HEK293 (cell line): ENCODE measurements around the gene WDR70.

Source experiments
- CTCF ChIA-PET: fragments of 350-600 bp; formaldehyde crosslinking; extraction: SDS; loops from one replicate; lab custom pipeline; 2021; ENCODE audit warnings: antibody characterized with exemption; lab: Yijun Ruan, JAX
- POLR2A ChIA-PET: fragments of 300-600 bp; formaldehyde crosslinking; extraction: SDS; loops from one replicate; lab custom pipeline; 2020; ENCODE audit warnings: antibody characterized with exemption, inconsistent platforms; lab: Yijun Ruan, JAX
- H3K27ac ChIP-seq: fragments of 200-500 bp; sonication (Bioruptor generic); 2 replicates; pipeline ENCODE4 v1.5.1; 2014; ENCODE audit warnings: low read depth, low read length, control low read depth, inconsistent platforms; ENCODE audit errors: extremely low read depth
- H3K36me3 ChIP-seq, 2 experiments: fragments of 200-500 bp in 1 of 2; sonication (Bioruptor generic) in 1 of 2; 1 replicate in 1 of 2; 2 replicates in 1 of 2; pipeline ENCODE4 v1.5.1; 2014 to 2017; ENCODE audit warnings: inconsistent platforms in 2 of 2, low read length in 2 of 2; ENCODE audit not compliant: control insufficient read depth in 2 of 2, insufficient read depth in 1 of 2
- H3K4me1 ChIP-seq: fragments of 200-500 bp; sonication (Bioruptor generic); 2 replicates; pipeline ENCODE4 v1.5.1; 2014; ENCODE audit warnings: mild to moderate bottlenecking, low read length, inconsistent platforms; ENCODE audit not compliant: control insufficient read depth, insufficient read depth
- H3K4me3 ChIP-seq: 2 replicates; pipeline ENCODE4 v1.5.1; 2011; ENCODE audit warnings: low read depth, mild to moderate bottlenecking, control low read depth, low read length, moderate library complexity
- H3K9me3 ChIP-seq: fragments of 200-500 bp; sonication (Bioruptor generic); 2 replicates; pipeline ENCODE4 v1.5.1; 2014; ENCODE audit warnings: low read depth, low read length, inconsistent platforms; ENCODE audit not compliant: control insufficient read depth, insufficient read depth
- HOXA7 ChIP-seq: sonication (generic); formaldehyde crosslinking; IDR thresholded peaks from 2 replicates; pipeline ENCODE4 v1.8.1; 2022; ENCODE audit warnings: missing genetic modification reagents, borderline replicate concordance
- HOXD13 ChIP-seq: sonication (generic); formaldehyde crosslinking; IDR thresholded peaks from 2 replicates; pipeline ENCODE4 v1.8.0; 2022; ENCODE audit warnings: missing genetic modification reagents, borderline replicate concordance
- KLF17 ChIP-seq: fragments of 450-650 bp; formaldehyde crosslinking; IDR thresholded peaks from 2 replicates; pipeline ENCODE4 v1.5.1; 2016; ENCODE audit warnings: missing biosample characterization, missing genetic modification characterization
- RBAK ChIP-seq: fragments of 450-650 bp; formaldehyde crosslinking; IDR thresholded peaks from 2 replicates; pipeline ENCODE4 v1.5.1; 2016; ENCODE audit warnings: missing biosample characterization, missing genetic modification characterization
- ZNF2 ChIP-seq: fragments of 450-650 bp; formaldehyde crosslinking; IDR thresholded peaks from 2 replicates; pipeline ENCODE4 v1.5.1; 2016; ENCODE audit warnings: missing biosample characterization, missing genetic modification characterization
- ZNF324 ChIP-seq: fragments of 450-650 bp; formaldehyde crosslinking; IDR thresholded peaks from 2 replicates; pipeline ENCODE4 v1.5.1; 2016; ENCODE audit warnings: missing biosample characterization, missing genetic modification characterization
- ZNF391 ChIP-seq: fragments of 450-650 bp; formaldehyde crosslinking; IDR thresholded peaks from 2 replicates; pipeline ENCODE4 v1.5.1; 2016; ENCODE audit warnings: low read depth, missing biosample characterization, missing genetic modification characterization, borderline replicate concordance
- ZNF423 ChIP-seq: fragments of 450-650 bp; formaldehyde crosslinking; IDR thresholded peaks from 2 replicates; pipeline ENCODE4 v1.5.1; 2016; ENCODE audit warnings: missing biosample characterization, missing genetic modification characterization
- ZNF510 ChIP-seq: fragments of 450-650 bp; formaldehyde crosslinking; IDR thresholded peaks from 2 replicates; pipeline ENCODE4 v1.5.1; 2018; ENCODE audit warnings: mild to moderate bottlenecking, missing genetic modification characterization, missing biosample characterization; ENCODE audit not compliant: insufficient replicate concordance
- ZNF654 ChIP-seq: fragments of 450-650 bp; formaldehyde crosslinking; IDR thresholded peaks from 2 replicates; pipeline ENCODE4 v1.5.1; 2016; ENCODE audit warnings: low read depth, missing biosample characterization, missing genetic modification characterization
- ZNF664 ChIP-seq: fragments of 450-650 bp; formaldehyde crosslinking; IDR thresholded peaks from 2 replicates; pipeline ENCODE4 v1.5.1; 2016; ENCODE audit warnings: missing biosample characterization, missing genetic modification characterization
- ZNF677 ChIP-seq: fragments of 450-650 bp; IDR thresholded peaks from 2 replicates; pipeline ENCODE4 v1.5.0; 2018; ENCODE audit warnings: missing biosample characterization, mild to moderate bottlenecking, missing genetic modification characterization, moderate library complexity
- ZXDB ChIP-seq: fragments of 450-650 bp; formaldehyde crosslinking; IDR thresholded peaks from 2 replicates; pipeline ENCODE4 v1.5.1; 2016; ENCODE audit warnings: missing biosample characterization, missing genetic modification characterization
- TF ChIP-seq, protein P1 (sequence below): fragments of 450-650 bp; formaldehyde crosslinking; IDR thresholded peaks from 2 replicates; pipeline ENCODE4 v1.5.1; 2017; ENCODE audit warnings: missing biosample characterization, missing genetic modification characterization
- TF ChIP-seq, protein P2 (sequence below): sonication (generic); formaldehyde crosslinking; IDR thresholded peaks from 2 replicates; pipeline ENCODE4 v1.8.1; 2022; ENCODE audit warnings: mild to moderate bottlenecking, moderate library complexity, missing genetic modification reagents
- TF ChIP-seq, protein P3 (sequence below): fragments of 450-650 bp; formaldehyde crosslinking; IDR thresholded peaks from 2 replicates; pipeline ENCODE4 v1.5.1; 2016; ENCODE audit warnings: missing biosample characterization, missing genetic modification characterization

Gene WDR70

GRCh38 chr5:37756248-37756647, 377.1 kb downstream of the WDR70 start:
- POLR2A ChIA-PET: no interaction called here
- Histone ChIP-seq H3K4me3 (no peak overlapping the region), H3K4me1 (no peaks in the 10 kb centered on the region), H3K9me3 (no peaks in the 10 kb centered on the region), H3K36me3 (no peaks in the 10 kb centered on the region; a peak in 1 of 3 replicates), H3K27ac (no peak overlapping the region)
- CTCF ChIA-PET: interaction anchor here (0.9 to 1.1 kb wide), 2 partner anchors 19 to 33 kb away, joined by 3 to 4 read pairs; no protein-coding TSS in a partner anchor
- TF ChIP-seq ZNF2 (tag by site-specific recombination) (no peak), HOXD13 (CRISPR knock-in tag) (no peak), ZNF664 (tag by site-specific recombination) (no peak), ZNF677 (tag by site-specific recombination) (no peak), ZNF391 (tag by site-specific recombination) (no peak), KLF17 (tag by site-specific recombination) (no peak), ZXDB (tag by site-specific recombination) (no peak), ZNF423 (tag by site-specific recombination) (no peak), ZNF510 (tag by site-specific recombination) (no peak), HOXA7 (CRISPR knock-in tag) (no peak), ZNF324 (tag by site-specific recombination) (no peak)
- TF ChIP-seq, protein P1, sequence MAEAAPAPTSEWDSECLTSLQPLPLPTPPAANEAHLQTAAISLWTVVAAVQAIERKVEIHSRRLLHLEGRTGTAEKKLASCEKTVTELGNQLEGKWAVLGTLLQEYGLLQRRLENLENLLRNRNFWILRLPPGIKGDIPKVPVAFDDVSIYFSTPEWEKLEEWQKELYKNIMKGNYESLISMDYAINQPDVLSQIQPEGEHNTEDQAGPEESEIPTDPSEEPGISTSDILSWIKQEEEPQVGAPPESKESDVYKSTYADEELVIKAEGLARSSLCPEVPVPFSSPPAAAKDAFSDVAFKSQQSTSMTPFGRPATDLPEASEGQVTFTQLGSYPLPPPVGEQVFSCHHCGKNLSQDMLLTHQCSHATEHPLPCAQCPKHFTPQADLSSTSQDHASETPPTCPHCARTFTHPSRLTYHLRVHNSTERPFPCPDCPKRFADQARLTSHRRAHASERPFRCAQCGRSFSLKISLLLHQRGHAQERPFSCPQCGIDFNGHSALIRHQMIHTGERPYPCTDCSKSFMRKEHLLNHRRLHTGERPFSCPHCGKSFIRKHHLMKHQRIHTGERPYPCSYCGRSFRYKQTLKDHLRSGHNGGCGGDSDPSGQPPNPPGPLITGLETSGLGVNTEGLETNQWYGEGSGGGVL (tag by site-specific recombination): no peak
- TF ChIP-seq, protein P2, sequence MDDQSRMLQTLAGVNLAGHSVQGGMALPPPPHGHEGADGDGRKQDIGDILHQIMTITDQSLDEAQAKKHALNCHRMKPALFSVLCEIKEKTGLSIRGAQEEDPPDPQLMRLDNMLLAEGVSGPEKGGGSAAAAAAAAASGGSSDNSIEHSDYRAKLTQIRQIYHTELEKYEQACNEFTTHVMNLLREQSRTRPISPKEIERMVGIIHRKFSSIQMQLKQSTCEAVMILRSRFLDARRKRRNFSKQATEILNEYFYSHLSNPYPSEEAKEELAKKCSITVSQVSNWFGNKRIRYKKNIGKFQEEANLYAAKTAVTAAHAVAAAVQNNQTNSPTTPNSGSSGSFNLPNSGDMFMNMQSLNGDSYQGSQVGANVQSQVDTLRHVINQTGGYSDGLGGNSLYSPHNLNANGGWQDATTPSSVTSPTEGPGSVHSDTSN (CRISPR knock-in tag): no peak
- TF ChIP-seq, protein P3, sequence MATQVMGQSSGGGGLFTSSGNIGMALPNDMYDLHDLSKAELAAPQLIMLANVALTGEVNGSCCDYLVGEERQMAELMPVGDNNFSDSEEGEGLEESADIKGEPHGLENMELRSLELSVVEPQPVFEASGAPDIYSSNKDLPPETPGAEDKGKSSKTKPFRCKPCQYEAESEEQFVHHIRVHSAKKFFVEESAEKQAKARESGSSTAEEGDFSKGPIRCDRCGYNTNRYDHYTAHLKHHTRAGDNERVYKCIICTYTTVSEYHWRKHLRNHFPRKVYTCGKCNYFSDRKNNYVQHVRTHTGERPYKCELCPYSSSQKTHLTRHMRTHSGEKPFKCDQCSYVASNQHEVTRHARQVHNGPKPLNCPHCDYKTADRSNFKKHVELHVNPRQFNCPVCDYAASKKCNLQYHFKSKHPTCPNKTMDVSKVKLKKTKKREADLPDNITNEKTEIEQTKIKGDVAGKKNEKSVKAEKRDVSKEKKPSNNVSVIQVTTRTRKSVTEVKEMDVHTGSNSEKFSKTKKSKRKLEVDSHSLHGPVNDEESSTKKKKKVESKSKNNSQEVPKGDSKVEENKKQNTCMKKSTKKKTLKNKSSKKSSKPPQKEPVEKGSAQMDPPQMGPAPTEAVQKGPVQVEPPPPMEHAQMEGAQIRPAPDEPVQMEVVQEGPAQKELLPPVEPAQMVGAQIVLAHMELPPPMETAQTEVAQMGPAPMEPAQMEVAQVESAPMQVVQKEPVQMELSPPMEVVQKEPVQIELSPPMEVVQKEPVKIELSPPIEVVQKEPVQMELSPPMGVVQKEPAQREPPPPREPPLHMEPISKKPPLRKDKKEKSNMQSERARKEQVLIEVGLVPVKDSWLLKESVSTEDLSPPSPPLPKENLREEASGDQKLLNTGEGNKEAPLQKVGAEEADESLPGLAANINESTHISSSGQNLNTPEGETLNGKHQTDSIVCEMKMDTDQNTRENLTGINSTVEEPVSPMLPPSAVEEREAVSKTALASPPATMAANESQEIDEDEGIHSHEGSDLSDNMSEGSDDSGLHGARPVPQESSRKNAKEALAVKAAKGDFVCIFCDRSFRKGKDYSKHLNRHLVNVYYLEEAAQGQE (tag by site-specific recombination): no peak

GRCh38 chr5:37757980-37758582, 379.0 kb downstream of the WDR70 start:
- H3K4me3 ChIP-seq: no peak overlapping the region
- CTCF ChIA-PET: interaction anchor here (0.6 to 2.2 kb wide), 8 partner anchors 14 to 415 kb away, joined by 3 to 11 read pairs (median 4); no protein-coding TSS in a partner anchor

More at GRCh38 chr5:37757980-37758582, 379.0 kb downstream of the WDR70 start:
- no peaks in the 10 kb centered on the region for H3K36me3 ChIP-seq
- H3K27ac ChIP-seq: no peak overlapping the region
- H3K4me1 ChIP-seq: no peaks in the 10 kb centered on the region
- POLR2A ChIA-PET: no interaction called here
- peak; percentile 42 for TF ChIP-seq ZNF654
- TF ChIP-seq RBAK: no peak
- H3K9me3 ChIP-seq: no peaks in the 10 kb centered on the region
